Hepatocyte (in vitro differentiated cells): ENCODE data around the gene TAPBP.

ENCODE experiments used
- CTCF ChIP-seq: fragments of 200-600 bp; sonication (generic); IDR thresholded peaks from 2 replicates; pipeline ENCODE4 v1.5.1; 2016; ENCODE audit warnings: antibody characterized with exemption, mild to moderate bottlenecking; ENCODE audit not compliant: poor library complexity
- EZH2 ChIP-seq: fragments of 200-600 bp; sonication (generic); IDR thresholded peaks from 2 replicates; pipeline ENCODE4 v1.6.1; 2016; ENCODE audit warnings: antibody characterized with exemption, mild to moderate bottlenecking, borderline replicate concordance
- EZH2phosphoT487 ChIP-seq: fragments of 200-600 bp; sonication (generic); IDR thresholded peaks from one replicate; pipeline ENCODE4 v1.6.1; 2018; ENCODE audit warnings: antibody characterized with exemption, mild to moderate bottlenecking, low read depth, moderate library complexity; ENCODE audit not compliant: unreplicated experiment, severe bottlenecking

DNA sequence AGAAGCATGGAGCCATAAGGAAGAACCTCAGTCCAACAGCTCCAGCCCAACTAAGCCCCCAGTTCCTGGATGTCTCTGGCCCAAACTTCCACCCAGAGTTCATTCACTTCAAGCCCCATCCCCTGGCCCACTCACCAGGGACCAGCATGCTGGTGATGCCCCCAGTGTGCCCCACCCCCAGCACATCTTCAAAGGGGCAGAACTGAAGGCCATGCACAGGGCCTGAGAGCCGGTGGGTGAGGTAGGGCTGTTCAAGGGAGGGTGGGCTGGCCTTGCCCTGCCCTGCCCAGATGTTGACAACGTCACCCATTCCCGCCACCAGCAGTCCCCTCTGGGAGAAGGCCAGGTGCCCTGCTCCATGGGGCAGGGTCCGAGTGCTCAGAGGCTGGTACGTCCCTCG, 33.3 kb downstream of the TAPBP start:
- TF ChIP-seq CTCF (no peak), EZH2phosphoT487 (no peak), EZH2 (no peak)
